Measurements from ENCODE around the gene SLIT3.
A peak's percentile ranks its signal among the peaks of the same experiment; 100 is the strongest.

Gene SLIT3

GRCh38 chr5:168697034-168697720 lies 603.8 kb downstream of the SLIT3 start:
- DNase-seq (ENCODE audit: low read depth): no peak

- no peak for DNase-seq (ENCODE audit: low read depth)
These were observed 604.3 kb downstream of the SLIT3 start for GRCh38 chr5:168696611-168697010.

GRCh38 chr5:168695301-168695835 lies 605.6 kb downstream of the SLIT3 start:
- DNase-seq (ENCODE audit: low read depth): no peak

- DNase-seq (ENCODE audit: low read depth): no peak
These were observed 606.6 kb downstream of the SLIT3 start for GRCh38 chr5:168694289-168694688.

- DNase-seq (ENCODE audit: low read depth): no peak
These were observed 607.1 kb downstream of the SLIT3 start for GRCh38 chr5:168693883-168694282.

GRCh38 chr5:168693297-168693696 lies 607.6 kb downstream of the SLIT3 start:
- DNase-seq (ENCODE audit: low read depth): no peak

GRCh38 chr5:168691891-168692290 lies 609.0 kb downstream of the SLIT3 start:
- DNase-seq (ENCODE audit: low read depth): no peak

- DNase-seq (ENCODE audit: low read depth): no peak
These were observed 611.7 kb downstream of the SLIT3 start for GRCh38 chr5:168689260-168689659.

- no peak for DNase-seq (ENCODE audit: low read depth)
These were observed 614.1 kb downstream of the SLIT3 start for GRCh38 chr5:168686837-168687236.

- DNase-seq (ENCODE audit: low read depth): no peak
These were observed 615.4 kb downstream of the SLIT3 start for GRCh38 chr5:168685566-168685965.

- DNase-seq (ENCODE audit: low read depth): no peak
These were observed 617.0 kb downstream of the SLIT3 start for GRCh38 chr5:168683927-168684295.

- DNase-seq (ENCODE audit: low read depth): no peak
These were observed 617.6 kb downstream of the SLIT3 start for GRCh38 chr5:168683247-168683926.

- DNase-seq (ENCODE audit: low read depth): peak; percentile 40
These were observed 619.3 kb downstream of the SLIT3 start for GRCh38 chr5:168681556-168682183.

- DNase-seq (ENCODE audit: low read depth): no peak
These were observed 620.5 kb downstream of the SLIT3 start for GRCh38 chr5:168680395-168680794.

- DNase-seq (ENCODE audit: low read depth): peak; percentile 69
These were observed 621.4 kb downstream of the SLIT3 start for GRCh38 chr5:168679515-168679920.

- DNase-seq (ENCODE audit: low read depth): no peak
These were observed 624.4 kb downstream of the SLIT3 start for GRCh38 chr5:168676501-168676900.

- no peak for DNase-seq (ENCODE audit: low read depth)
These were observed 625.0 kb downstream of the SLIT3 start for GRCh38 chr5:168675883-168676408.

GRCh38 chr5:168674893-168675482 lies 626.0 kb downstream of the SLIT3 start:
- no peak for DNase-seq (ENCODE audit: low read depth)

- DNase-seq (ENCODE audit: low read depth): no peak
These were observed 628.1 kb downstream of the SLIT3 start for GRCh38 chr5:168672888-168673287.

GRCh38 chr5:168672016-168672415 lies 628.9 kb downstream of the SLIT3 start:
- DNase-seq (ENCODE audit: low read depth): no peak

GRCh38 chr5:168670881-168671575 lies 629.9 kb downstream of the SLIT3 start:
- no peak for DNase-seq (ENCODE audit: low read depth)

Data from iris pigment epithelial cell (primary cell).